K562 treated with DMSO at 1 percent for 24 hours (cell line): Measurements from ENCODE around the gene TAF6L. TPM values are rescaled to one million over a fixed set of nuclear protein-coding genes. Genes with fewer than 3 reads are reported as not detected.

Experiments used
- total RNA-seq: library from RNA; unstranded; fragments of 300-600 nt; gene quantifications from 2 replicates; pipeline ENCODE4 v1.2.3, GENCODE V29; 2022; ENCODE audit warnings: low read depth; ENCODE audit not compliant: insufficient read depth

The TAF6L gene, protein sequence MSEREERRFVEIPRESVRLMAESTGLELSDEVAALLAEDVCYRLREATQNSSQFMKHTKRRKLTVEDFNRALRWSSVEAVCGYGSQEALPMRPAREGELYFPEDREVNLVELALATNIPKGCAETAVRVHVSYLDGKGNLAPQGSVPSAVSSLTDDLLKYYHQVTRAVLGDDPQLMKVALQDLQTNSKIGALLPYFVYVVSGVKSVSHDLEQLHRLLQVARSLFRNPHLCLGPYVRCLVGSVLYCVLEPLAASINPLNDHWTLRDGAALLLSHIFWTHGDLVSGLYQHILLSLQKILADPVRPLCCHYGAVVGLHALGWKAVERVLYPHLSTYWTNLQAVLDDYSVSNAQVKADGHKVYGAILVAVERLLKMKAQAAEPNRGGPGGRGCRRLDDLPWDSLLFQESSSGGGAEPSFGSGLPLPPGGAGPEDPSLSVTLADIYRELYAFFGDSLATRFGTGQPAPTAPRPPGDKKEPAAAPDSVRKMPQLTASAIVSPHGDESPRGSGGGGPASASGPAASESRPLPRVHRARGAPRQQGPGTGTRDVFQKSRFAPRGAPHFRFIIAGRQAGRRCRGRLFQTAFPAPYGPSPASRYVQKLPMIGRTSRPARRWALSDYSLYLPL
- total RNA-seq = 37.5 and 47.4 TPM in 2 replicates

DNA sequence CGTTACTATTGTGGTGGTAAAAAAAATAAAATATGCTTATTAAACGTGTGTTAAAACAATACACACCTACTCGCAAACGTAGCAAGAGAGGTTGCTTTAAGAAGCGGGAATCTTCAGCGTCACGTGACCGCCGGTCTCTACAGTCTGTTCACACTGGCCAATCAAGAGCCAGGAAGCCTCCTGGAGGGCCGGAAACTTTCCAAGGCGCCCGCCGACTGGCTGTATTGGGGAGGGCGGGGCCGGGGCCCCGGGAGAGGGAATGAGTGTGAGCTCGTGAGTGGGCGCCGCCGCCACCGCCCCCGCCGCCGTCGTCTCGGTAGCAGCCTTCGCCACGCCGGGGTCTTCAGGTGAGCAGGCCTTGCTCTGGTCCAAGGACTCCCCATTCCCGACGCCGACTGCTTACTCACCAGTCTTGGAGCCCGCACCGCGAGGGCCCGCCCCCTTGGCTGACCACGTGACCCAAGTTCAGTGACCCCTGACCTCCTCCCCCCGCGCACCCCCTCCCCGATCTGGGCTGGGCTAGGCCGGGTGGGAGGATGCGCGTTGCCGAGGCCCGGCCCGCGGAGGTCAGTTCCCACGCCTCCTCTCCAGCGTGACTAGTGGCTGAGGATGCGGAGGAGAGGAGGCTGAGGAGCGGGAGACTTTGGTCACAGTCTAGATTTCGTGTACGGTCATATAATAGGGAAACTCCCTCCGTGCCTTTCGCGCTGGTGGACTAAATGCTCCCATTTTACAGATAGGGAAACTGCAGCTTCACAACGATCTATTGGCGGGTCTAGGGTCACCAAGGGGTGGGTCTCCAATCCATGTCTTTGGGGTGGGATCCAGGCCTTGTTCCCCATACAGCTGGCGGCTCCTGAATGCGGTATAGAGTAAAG lies at the start of gene TAF6L:
TAF6L (plus strand) TSS at position 253 of the 878 bp plus-strand sequence. CDS start 4,388 bp downstream, outside the sequence.

DNA sequence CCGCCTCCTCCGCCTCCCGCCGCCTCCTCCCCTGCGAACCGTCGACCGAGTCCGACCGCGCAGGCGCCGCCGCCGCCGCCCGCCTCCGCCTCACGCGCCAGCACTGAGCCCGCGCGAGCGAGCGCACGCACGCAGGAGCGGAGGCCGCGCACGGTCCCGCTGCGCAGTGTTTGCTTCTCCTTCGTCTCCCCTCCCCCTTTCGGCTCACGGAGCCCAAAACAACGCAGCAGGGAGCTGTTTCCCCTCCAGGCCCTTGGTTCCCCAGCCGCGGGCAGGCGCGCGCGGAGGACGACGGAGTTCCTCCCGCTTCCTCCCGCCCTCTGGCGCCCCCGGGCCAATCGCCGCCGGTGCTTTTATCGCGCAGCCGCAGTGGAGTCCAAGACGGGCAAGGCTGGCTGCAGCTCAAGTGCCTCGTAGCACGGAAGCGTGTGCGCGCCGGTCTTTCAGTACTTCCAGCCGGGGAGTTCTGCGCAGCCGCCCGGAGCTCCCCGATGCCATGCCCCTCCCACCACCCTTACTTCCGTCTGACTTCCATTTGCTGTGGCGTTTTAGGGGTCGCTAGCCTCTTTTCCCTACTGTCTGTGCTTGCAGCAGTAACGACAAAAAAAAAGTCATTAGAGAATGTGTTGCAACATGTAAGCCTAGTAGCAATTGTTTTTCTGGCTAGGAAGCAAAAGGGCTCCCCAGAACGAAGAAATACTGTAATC lies 43.9 kb upstream of the TAF6L start, which contains the start of gene HNRNPUL2:
HNRNPUL2 (minus strand) TSS at position 293 of the 707 bp plus-strand sequence. CDS start 301 bp downstream, outside the sequence.

DNA sequence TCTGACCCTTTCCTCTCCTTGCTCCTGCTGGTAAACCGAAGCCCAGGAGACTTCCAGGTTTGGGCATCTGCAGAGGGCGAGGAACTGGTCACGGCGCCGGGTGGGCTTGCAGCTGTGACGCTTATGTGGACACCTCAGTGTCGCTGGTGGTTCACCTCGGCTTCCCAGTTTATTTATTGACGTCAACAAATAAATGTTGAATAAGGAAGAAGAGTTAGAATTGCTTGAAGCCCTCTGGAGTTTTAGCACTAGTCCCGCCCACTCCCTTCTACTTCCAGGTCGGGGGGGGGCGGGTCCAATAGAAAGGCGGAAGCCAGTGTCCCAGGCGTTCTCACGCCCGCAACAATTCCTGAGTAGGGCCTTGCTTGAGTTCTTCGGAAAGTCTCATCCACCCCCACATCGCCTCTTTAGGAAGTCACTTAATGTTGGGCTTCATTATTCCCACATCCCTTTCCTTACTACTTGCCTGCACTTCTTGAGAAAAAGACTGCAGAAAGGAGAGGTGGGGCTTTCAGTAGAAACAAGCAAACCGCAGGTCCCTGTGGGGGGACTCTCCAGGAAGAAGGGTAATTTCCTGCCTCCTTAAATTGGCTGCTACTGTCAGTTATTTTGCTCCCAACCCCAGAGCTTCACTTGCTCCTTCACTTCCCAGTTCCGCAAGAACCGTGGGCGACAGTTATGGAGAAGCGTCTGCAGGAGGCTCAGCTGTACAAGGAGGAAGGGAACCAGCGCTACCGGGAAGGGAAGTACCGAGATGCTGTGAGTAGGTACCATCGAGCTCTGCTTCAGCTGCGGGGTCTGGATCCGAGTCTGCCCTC lies 42.8 kb upstream of the TAF6L start, which contains the start of gene TTC9C:
TTC9C (plus strand) TSS at position 316 of the 818 bp plus-strand sequence; CDS start at position 679, 363 bp downstream.

DNA sequence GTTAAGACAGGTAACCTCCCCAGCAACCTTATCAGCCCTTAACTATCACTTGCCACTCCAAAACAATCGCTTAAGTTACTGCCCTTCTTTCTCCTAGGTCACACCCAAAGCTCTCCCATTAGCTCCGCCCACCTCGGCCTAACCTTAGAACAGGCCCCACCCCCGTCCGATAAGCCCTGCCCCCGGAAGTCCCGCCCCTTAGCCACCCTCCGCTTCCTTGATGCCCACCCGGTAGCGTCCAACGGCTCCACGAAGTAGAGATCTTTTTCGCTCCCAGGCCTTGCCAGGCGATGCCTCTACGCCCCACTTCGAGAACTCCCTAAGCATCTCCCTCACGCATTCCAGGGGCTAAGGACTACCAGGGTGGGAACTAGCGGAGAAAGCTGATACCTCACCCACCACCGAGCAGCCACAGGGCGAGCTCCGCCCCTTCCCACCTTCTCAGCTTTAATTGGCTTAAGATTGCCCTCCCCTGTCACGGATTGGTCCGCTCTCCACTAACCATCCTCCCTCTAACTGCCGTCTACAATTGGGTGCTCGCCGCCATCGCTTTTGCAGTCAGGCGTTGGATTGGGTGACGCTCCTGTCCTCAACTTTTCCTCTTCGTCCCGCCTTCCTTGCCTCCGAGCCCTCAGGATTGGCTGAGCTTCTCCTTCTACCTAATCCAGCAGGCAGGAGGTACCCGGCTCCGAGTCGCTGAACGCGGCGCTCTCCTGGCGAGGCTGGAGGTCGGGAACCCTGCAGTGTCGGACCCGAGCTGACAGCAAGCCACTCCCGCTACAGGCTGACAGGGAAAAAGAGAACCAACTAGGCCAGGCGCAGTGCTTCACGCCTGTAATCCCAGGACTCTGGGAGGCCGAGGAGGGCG lies 17.2 kb upstream of the TAF6L start, which contains the start of gene ZBTB3:
ZBTB3 (minus strand) TSS at position 425 of the 868 bp plus-strand sequence. CDS start 496 bp downstream, outside the sequence.

DNA sequence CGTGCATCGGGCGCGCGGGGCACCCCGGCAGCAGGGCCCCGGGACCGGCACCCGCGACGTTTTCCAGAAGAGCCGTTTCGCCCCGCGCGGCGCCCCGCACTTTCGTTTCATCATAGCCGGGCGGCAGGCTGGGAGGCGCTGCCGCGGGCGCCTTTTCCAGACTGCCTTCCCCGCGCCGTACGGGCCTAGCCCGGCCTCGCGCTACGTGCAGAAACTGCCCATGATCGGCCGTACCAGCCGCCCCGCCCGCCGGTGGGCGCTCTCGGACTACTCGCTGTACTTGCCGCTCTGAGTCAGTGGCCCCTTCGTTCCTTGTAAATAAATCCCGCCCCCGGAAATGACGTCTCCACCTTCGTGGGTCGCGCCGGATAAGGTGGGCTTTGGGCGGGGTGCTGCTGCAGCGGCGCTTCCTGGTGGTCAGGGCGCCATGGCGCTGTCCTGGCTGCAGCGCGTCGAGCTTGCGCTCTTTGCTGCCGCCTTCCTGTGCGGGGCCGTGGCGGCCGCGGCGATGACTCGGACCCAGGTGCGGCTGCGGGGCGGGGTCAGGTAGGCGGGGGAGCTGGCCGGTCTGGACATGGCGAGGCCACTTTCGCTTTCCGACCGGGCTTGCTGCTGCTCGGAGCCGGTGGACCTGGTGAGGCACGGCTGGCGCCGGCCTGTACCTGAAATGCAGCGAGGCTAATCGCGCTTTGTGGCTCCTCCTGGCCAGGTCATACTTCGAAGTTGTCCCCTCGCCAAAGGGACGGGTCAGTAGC lies 16.0 kb downstream of the TAF6L start, which contains the start of gene TMEM179B:
TMEM179B (plus strand) TSS at position 398 of the 755 bp plus-strand sequence; CDS start at position 428, 30 bp downstream.

DNA sequence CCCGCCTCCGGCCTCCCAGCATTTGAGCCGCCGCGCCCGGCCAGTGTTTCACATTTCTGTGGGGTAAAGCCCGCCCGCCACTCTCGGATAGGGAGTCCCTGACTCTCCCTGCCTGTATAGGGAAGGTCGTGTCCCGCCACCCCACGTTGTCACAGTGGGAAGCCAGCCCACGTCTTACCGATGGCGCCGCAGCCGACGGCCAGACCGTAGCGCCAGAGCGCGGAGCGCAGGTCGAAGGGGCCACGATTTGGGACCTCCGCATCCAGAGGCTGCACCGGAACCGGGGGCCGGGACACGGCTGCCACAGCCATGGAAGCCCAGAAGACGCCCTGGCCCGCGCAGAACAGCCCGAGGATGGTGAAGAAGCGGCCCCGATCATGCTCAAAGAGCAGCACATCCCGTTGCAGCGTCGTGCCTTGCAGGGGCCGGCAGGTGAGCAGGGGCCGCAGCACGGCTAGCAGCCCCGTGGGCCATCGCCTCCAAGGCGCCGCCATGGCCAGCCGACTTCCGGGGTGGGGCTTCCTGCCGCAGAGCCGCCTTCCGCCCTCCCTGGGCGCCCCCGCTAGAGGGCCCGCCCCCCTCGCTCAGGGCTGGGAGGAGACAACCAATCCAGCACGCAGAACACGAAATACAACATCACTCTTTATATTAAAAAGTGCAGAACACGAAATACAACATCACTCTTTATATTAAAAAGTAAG lies 20.5 kb downstream of the TAF6L start, which contains the start of gene TMEM223:
TMEM223 (minus strand) TSS at position 506 of the 701 bp plus-strand sequence; CDS start at position 494, 12 bp downstream.

DNA sequence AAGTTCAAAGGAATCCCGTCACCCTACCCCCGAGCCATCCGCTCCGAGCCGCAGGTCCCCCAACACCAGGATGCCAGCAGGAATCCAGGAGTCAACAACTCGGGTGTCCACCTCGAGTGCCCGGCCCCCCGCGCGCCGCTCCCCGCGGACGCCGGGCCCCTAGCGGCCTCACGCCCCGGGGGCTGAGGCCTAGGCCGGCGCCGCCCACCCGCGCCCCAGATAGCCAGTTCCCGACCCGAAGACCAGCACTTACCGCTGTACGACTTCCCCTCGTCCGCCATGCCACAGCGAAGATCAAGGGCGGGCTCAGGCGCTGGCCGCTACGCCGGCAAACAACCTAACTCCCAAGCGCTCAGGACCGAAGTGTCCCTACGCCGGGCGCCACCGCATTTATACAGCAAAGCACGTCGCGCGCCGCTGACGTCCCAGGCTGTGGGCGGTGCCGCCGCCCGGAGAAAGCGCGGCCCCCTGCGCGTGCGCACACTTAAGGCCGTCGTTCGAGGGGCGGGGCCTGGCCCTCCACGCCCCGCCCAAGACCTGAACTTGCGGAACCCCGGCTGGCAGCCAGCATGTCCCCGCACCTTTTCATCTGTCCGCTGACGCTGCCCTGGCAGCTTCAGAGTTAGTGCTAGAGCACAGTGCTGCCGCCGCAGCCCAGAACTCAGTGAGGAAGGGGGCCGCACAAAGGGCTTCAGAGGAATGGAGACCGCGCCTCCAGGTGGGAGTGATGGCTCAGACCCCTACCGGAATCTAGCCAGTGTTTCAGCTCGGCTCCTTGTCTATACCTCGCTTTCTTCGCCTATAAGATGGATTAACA lies 34.1 kb downstream of the TAF6L start, which contains the start of gene NXF1:
NXF1 (minus strand) TSS at position 365 of the 817 bp plus-strand sequence; CDS start at position 281, 84 bp downstream.

DNA sequence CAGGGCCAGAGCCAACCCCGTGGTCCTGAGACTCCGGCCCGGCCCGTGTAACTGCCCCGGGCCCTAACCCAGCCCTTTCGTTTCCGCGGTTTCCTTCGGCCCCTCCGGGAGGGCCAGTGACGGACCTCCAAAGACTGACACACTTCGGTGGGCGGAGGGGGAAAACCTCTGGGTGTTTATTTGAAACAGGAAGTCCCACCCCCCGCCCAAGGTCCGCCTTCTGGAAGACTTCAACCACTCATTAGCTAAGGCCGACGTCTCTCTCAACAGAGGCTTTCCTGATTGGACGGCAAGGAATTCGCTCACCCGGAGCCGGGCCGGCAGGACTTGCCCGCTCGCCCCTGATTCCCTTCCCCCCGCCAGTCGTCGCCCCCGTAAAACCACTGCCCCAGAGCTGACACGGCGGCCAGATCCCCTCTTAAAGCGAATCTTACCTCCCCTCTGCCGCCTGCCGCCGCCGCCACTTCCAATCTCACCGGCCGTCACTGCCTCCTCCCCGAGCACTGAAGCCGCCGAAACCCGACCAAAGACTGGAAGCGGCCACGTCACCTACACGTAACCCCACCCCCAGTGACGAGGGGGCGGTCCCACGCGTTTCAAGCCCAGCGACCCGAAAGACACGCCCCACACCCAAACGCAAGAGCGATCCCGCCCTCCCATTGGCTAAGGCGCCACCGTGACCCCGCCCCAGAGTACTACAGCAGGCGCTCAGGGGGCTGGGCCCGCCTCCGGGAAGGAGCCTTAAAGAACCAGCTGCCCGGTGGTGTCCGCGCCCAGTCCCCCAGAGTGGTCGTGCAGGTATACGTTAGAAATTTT lies 60.5 kb downstream of the TAF6L start, which contains the start of gene STX5:
STX5 (minus strand) TSS at position 532 of the 816 bp plus-strand sequence. CDS start 808 bp downstream, outside the sequence.

DNA sequence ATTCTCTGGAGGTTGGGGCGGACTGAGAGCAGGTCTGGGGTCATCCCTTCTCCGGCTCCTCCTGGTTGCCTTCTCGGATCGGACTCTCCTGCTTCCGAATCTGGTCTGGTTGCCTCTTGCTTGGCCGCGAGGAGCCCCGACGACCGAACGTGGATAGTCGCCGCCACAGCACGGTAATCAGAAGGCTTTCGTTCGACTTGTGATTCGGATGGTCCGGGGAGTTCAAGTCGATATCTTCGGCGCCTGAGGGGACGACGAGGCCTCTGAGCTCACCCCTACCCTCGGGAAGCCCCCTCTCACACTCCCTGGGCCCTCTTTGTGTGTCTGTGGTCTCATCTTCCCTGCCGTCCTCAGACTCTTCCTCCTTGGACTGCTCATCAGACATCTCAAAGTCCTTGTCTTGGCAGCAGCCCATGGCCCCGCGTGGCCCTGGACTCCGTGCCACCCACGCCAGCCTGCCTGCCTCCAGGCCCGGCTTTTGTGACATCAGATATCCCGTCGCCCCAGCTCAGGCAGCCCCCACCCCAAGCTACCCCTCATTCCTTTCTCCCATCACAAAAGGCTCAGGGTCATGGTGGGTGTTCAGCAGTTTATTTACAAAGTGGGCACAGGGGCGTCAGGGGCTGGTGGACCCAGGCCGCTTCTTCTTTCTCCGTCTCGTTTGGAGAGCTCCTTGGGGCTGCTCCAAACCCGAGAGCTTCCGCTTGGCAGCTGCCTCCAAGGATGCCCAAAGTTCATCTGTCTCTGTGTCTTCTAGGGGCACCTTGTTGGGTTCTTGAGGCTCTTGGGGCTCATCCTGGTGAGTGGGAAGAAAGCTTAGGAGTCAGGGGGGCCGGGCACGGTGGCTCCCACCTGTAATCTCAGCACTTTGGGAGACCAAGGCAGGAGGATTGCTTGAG lies 61.4 kb downstream of the TAF6L start, which contains the start of gene TEX54:
TEX54 (minus strand) TSS at position 506 of the 899 bp plus-strand sequence.

Other genes with a start within 250 kb of the TAF6L start
- 22.4 and 23.6 TPM in 2 replicates for gene AHNAK, start 224.6 kb upstream of the TAF6L start, total RNA-seq
- 3,596 and 3,725 TPM in 2 replicates for gene EEF1G, start 197.5 kb upstream of the TAF6L start, total RNA-seq
- gene TUT1, start 179.9 kb upstream of the TAF6L start, total RNA-seq = 29.6 and 30.9 TPM in 2 replicates
- 101 and 103 TPM in 2 replicates for gene MTA2, start 169.5 kb upstream of the TAF6L start, total RNA-seq
- gene EML3, start 158.6 kb upstream of the TAF6L start, total RNA-seq = 33.2 and 34.6 TPM in 2 replicates
- gene ROM1, start 158.1 kb upstream of the TAF6L start, total RNA-seq = 1.3 and 1.7 TPM in 2 replicates
- 118 TPM in 2 replicates for gene B3GAT3, start 149.4 kb upstream of the TAF6L start, total RNA-seq
- gene GANAB, start 124.8 kb upstream of the TAF6L start, total RNA-seq = 290 and 292 TPM in 2 replicates
- gene INTS5, start 118.1 kb upstream of the TAF6L start, total RNA-seq = 44.5 and 48.9 TPM in 2 replicates
- gene C11orf98, start 106.2 kb upstream of the TAF6L start, total RNA-seq = 127 and 134 TPM in 2 replicates
- 26.4 and 27.9 TPM in 2 replicates for gene CSKMT, start 106.1 kb upstream of the TAF6L start, total RNA-seq
- gene UQCC3, start 99.7 kb upstream of the TAF6L start, total RNA-seq = 24.1 and 25.0 TPM in 2 replicates
- 5.9 and 7.1 TPM in 2 replicates for gene LBHD1, start 99.1 kb upstream of the TAF6L start, total RNA-seq
- 259 and 275 TPM in 2 replicates for gene UBXN1, start 92.3 kb upstream of the TAF6L start, total RNA-seq
- 0.22 TPM in 1 of 2 replicates, not detected in the other for gene LRRN4CL, start 81.9 kb upstream of the TAF6L start, total RNA-seq
- gene BSCL2, start 64.0 kb upstream of the TAF6L start, total RNA-seq = 49.7 and 57.8 TPM in 2 replicates
- gene GNG3, start 63.7 kb upstream of the TAF6L start, total RNA-seq = 0.44 TPM in 1 of 2 replicates, not detected in the other
- 30.7 and 35.4 TPM in 2 replicates for gene HNRNPUL2, start 43.9 kb upstream of the TAF6L start, total RNA-seq
- gene TTC9C, start 42.9 kb upstream of the TAF6L start, total RNA-seq = 53.1 and 59.6 TPM in 2 replicates
- 3.9 and 4.2 TPM in 2 replicates for gene ZBTB3, start 17.2 kb upstream of the TAF6L start, total RNA-seq
- gene POLR2G, start 9.8 kb upstream of the TAF6L start, total RNA-seq = 133 and 165 TPM in 2 replicates
- gene TMEM179B, start 16.0 kb downstream of the TAF6L start, total RNA-seq = 51.3 and 52.2 TPM in 2 replicates
- 22.4 and 24.5 TPM in 2 replicates for gene TMEM223, start 20.6 kb downstream of the TAF6L start, total RNA-seq
- gene NXF1, start 34.0 kb downstream of the TAF6L start, total RNA-seq = 73.6 and 82.9 TPM in 2 replicates
- 88.1 and 93.6 TPM in 2 replicates for gene STX5, start 60.7 kb downstream of the TAF6L start, total RNA-seq
- gene TEX54, start 61.4 kb downstream of the TAF6L start, total RNA-seq = 4.1 TPM in 1 of 2 replicates, not detected in the other
- 53.8 and 55.3 TPM in 2 replicates for gene WDR74, start 68.2 kb downstream of the TAF6L start, total RNA-seq
- gene SLC3A2, start 109.5 kb downstream of the TAF6L start, total RNA-seq = 456 and 459 TPM in 2 replicates
- gene CHRM1, start 150.0 kb downstream of the TAF6L start, total RNA-seq = not detected in 2 replicates
- gene SLC22A6, start 213.6 kb downstream of the TAF6L start, total RNA-seq = not detected in 2 replicates
- gene SLC22A8, start 244.4 kb downstream of the TAF6L start, total RNA-seq = not detected in 2 replicates